ENCODE measurements around the gene TEP1.
A peak's percentile ranks its signal among the peaks of the same experiment; 100 is the strongest.
"Not testable (repeated sequence)": the region's sequence is repeated elsewhere in the genome, so short reads cannot be mapped to it uniquely, and the experiment has no call there.

Gene TEP1

DNA sequence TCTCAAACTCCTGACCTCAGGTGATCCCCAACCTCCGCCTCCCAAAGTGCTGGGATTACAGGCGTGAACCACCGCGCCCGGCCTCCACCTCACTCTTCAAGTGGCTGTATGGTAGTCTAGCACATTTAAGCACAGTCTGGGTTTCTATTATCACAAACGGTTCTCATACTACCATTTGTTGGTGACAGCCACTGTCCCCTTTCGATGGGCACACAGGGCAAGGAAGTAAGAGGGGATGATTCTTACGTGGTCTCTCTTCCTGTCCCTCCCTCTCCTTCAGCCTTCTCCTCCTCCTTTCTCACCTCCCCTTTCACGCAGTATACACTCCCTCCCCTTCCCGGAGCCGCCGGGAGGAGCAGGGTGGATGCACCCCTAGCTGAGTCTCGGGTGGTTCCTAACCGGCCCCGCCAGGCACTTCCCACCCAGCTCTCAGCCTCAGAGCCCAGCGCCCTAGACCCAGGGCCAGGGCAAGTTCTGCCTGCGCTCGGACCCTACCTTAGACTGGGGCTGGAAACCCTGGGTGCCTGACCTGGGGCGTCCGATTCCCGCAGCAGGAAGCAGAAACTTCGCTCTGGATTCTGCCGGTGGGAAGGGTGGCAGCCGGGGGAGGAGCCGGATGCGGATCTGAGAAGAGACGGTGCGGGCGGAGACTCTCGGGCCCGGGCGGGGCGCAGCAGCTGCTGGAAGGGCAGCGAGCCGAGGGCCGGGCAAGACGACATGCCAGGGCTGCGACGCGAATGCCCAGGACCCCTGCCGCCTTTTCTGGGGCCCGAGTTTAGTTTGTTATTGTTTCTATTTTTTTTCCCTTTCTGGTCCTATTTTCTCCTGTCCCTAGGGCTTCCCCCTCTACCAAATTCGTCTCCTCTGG is at the start of gene TEP1:
Gene TEP1, minus strand, starts transcription at position 626 of the 868 bp plus-strand sequence. CDS start 5,062 bp downstream, outside the sequence.
- DNase-seq (ENCODE audit: low read depth in 1 of 2, low spot score in 1 of 2), result peak; percentile 47 to 65

DNA sequence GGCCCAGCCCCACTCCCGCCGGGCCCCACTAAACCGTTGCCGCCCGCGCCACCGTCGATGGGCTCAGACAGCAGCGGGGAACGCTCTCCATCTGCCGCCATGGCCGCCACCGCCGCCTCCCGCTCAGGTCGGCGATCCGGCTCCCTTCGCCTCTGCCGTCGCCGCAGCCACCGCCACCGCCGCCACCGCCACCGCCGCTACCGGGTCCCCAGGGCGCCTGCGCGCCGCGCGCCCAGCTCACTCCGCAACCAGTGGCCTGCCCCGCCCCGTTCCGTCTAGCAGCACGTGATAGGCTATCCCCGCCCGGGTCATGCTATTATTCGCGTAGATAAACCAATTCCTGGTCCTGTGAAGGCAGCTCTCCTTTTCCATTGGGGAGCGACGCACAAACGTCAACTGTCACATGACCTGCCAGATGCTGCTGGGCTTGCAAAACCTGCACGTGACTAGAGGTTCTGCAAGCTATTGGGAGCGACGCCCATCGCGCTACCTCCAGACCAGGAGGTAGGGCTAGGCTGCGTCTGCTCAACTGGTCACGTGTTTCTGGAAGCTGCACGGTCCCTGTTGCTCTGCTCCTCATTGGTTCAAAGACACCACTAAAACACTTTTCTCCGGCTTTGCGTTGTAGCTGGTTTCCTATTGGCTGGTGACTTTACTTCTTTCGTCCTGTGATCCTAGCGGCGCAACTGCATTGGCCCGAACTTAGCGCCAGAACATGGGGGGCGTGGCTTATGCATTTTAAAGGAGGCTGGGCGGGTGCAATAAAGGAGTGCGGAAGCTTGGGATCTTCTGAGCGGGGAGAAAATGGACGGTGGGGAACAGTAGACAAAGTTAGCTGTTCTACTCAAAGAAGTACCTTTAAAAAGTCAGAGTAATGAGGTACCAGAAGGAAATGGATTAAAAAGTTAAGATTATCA is 48.2 kb upstream of the TEP1 start, which contains the start of gene PIP4P1:
Gene PIP4P1, minus strand, starts transcription at position 210 of the 917 bp plus-strand sequence. Its CDS starts 109 bp downstream, at position 101.
- DNase-seq (ENCODE audit: low read depth in 1 of 2, low spot score in 1 of 2), result peak; percentile 93 to 98

DNA sequence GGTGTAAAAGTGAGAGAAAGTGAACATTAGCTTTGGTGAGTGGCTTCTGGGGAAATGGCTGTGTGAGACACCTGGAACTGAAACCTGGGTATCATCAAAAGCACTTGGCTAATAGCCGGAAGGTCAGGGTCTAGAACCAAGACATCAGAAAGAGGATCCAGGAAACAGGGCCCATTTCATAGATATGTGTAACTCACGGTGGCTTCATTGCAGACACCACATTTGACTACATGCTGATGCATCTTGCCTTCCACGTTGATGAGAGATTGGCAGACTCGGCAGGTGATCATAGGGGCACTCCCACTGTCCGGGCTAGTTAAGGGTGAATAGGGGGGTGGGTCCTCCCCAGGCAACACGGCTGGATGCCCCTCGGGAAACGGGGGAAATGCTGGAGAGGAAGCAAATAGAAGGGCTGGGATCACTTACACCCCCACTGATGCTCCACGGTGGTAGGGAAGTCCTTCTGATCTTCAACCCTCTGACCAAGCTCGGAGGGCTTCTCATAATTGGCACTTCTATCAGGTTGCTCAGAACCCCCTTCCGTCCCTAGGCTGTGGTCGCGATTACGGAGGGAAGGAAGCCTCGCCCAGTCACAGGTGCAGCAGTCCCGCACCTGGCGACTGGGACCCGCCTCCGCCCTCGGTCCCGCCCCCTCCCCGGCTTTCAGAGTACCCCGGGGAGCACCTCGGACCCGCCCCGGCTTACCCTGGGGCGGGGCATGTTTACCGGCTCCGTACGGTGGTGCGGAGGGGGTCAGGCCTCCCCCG is 47.3 kb upstream of the TEP1 start:
- peak in 1 of 2 donors; percentile 17 for DNase-seq (ENCODE audit: low read depth in 1 of 2, low spot score in 1 of 2)

DNA sequence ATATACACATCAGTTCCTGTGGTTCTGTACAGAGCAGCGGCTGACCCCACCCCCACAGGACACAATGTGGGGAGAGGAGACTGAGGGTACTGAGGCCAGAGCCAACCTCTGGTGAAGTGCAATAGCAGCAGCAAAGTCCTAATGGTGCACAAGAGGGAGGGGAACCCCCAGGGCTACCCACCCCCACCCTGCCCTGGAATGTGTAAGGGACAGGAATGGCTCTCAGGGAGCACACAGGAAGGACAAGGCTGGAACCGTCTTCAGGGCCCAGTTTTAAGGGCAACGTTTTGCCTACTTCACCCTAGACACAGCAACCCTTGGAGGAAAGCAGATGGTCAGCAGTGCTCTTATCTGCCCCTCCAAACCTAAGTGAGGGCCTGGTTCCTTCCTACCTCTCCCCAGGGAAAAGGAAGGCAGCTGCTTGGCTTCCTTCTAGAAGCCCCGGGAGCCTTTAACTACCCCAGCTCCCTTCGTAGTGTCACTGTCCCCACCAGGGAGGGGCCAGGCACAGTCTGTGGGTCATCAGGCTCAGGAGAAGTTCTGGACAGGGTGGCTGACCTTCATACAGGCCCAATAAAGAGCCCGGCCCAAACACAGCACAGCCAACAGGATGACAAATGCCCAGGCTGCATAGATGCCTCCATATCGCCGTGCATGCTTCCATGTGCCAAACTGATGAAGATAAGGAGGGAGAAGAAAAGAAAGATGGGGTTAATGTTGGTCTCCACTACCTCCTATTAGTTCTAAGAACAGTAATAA is 44.9 kb upstream of the TEP1 start:
- no peak for DNase-seq (ENCODE audit: low read depth in 1 of 2, low spot score in 1 of 2)

DNA sequence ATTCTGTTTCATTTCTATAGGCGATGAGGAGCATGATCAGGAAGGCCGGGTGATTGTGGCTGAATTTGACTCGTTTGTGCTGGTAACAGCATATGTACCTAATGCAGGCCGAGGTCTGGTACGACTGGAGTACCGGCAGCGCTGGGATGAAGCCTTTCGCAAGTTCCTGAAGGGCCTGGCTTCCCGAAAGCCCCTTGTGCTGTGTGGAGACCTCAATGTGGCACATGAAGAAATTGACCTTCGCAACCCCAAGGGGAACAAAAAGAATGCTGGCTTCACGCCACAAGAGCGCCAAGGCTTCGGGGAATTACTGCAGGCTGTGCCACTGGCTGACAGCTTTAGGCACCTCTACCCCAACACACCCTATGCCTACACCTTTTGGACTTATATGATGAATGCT is 43.7 kb upstream of the TEP1 start:
- no peak for DNase-seq (ENCODE audit: low read depth in 1 of 2, low spot score in 1 of 2)

DNA sequence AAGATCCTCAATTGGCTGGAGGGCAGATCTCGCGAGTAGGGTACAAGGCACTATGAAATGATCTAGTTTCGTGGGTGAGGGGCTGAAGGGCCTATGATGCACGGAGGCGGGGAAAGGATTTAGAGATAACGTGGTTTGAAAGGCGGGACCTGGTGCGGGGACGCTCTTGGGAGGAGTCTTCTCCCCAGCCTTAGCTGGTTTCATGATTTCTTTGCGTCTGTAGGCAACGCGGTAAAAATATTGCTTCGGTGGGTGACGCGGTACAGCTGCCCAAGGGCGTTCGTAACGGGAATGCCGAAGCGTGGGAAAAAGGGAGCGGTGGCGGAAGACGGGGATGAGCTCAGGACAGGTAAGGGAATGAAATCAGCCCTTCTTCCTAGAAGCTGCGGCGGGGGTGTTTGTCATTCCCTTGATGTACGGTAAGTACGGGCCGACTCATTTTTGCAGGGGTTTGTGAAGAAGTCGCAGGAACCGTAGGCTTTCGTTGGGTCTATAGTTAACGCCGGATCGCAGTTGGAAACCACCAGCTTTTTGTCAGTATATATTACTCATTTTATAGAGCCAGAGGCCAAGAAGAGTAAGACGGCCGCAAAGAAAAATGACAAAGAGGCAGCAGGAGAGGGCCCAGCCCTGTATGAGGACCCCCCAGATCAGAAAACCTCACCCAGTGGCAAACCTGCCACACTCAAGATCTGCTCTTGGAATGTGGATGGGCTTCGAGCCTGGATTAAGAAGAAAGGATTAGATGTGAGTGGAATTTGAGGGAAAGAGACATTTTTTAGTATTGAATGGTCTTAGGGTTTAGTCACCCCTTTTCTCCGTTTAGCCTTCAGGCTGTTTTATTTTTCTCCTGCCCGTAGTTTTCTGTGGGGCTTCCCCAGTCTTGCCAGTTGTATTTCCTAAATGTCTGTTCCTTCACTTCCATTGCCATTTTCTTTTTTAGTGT is 42.3 kb upstream of the TEP1 start:
- no peak for DNase-seq (ENCODE audit: low read depth in 1 of 2, low spot score in 1 of 2)

DNA sequence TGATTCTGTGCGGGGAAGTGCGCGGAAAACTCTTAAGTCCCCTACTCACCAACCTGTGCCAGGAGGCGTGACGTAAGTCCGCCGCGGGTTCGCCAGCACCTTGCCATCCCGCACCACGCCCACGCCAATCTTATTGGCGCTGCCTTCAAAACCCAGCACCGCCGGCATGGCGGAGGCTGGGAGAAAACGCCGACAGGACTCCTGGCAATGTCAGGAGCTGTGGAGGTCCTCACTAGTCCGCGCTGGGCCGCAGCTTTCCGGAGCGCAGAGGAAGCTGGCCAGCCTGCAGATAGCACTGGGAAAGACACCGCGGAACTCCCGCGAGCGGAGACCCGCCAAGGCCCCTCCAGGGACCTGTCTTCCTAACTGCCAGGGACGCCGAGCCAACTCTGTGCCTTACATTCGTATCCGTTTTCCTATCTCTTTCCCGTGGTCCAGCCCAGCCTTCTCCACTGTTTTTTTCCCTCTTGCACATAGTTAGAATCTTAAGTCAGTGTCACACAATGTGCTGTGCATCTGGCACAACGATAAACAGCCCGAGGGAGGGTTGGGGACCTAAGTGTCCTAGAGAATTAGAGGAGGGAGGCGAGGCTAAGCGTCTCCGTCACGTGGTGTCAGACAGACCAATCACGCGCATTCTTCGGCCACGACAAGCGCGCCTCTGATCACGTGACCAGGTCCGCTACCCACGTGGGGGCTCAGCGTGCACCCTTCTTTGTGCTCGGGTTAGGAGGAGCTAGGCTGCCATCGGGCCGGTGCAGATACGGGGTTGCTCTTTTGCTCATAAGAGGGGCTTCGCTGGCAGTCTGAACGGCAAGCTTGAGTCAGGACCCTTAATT is 41.4 kb upstream of the TEP1 start, which contains the start of the genes APEX1 and OSGEP:
Gene APEX1, plus strand, starts transcription at position 711 of the 839 bp plus-strand sequence. CDS start 420 bp downstream, outside the sequence.
Gene OSGEP, minus strand, starts transcription at position 297 of the 839 bp plus-strand sequence. Its CDS starts 129 bp downstream, at position 168.
- peak; percentile 90 to 98 for DNase-seq (ENCODE audit: low read depth in 1 of 2, low spot score in 1 of 2)

DNA sequence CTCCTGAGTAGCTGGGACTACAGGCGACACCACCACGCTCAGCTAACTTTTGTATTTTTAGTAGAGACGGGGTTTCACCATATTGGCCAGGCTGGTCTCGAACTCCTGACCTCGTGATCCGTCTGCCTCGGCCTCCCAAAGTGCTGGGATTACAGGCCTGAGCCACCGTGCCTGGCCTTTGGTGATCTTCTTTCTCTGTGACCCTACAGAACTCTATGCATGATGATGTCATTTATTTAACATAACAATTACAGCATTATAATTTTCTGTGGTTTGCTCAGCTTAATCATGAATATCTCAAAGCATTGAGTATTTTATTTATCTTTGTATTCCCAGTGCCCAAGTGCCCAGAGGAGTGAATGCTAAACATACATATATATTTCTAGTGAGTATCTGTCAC is 39.5 kb upstream of the TEP1 start:
- not testable (repeated sequence) for DNase-seq (ENCODE audit: low read depth in 1 of 2, low spot score in 1 of 2)

DNA sequence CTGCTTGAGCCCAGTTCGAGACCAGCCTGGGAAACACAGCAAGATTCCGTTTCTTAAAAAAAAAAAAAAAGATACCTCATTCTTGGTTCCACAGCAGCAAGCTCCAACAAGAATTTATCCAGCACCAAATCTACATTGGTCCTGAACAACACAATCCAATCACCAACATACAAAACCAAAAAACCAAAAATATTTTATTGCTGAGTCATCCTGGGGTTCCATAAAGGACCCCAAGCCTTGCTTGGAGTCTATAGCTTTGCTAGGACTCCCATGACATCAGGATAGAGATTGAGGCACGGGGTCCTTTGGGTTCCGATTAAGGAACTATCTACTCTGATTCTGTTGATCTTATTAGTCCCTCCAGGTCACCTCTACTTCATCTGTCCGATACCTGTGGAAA is 33.6 kb upstream of the TEP1 start:
- DNase-seq (ENCODE audit: low read depth in 1 of 2, low spot score in 1 of 2), result no peak

DNA sequence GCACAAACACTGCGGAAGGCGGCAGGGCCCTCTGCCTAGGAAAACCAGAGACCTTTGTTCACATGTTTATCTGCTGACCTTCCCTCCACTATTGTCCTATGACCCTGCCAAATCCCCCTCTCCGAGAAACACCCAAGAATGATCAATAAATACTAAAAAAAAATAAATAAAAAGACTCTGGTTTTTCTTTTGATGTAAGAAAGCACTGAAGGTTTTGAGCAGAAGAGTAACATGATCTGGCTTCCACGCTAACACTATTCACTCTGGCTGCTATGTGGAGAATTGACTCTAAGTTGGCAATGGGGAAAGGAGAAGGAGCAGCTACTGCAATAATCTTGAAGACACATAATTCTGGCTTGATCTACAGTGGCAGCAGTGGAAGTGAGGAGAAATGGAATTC is 30.3 kb upstream of the TEP1 start:
- DNase-seq (ENCODE audit: low read depth in 1 of 2, low spot score in 1 of 2), result not testable (repeated sequence)

DNA sequence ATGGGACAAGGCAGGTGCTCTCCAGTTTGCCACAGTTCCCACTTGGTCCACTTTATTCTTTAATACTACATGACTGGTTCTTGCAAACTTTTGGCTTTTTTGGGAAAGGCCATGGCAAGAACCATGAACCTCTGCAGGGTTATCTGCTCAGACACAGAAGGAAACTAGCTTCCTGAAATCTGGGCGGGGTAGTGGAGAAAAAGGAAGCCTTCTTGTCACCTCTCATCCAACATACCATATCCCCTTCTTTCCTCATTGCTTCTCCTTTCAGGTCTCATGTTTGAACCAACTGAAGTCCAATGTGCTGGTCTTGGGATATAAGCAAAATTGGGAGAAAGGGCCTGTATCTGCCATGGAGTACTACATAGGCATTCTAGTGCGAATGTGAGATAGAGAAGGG is 28.2 kb upstream of the TEP1 start:
- DNase-seq (ENCODE audit: low read depth in 1 of 2, low spot score in 1 of 2), result no peak

DNA sequence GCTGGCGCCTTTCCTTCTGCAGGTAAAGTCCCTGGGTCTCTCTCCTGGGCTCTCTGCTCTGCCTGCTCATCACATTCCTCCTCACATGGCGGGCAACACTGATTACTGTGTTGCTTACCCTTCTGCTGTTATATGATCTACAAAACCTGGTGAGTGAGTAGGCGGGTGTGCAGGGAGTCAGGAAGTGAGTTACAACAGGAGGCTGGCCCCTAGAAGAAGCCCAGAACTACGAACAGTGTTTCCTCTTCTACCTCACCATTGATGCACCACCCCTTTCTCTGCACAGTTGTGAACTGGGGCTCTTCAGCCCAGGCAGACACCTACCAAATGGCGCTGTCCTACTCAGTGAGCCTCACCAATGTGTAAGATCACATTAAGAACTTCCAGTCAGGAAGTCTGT is 27.6 kb upstream of the TEP1 start:
- peak in 1 of 2 donors; percentile 23 for DNase-seq (ENCODE audit: low read depth in 1 of 2, low spot score in 1 of 2)

DNA sequence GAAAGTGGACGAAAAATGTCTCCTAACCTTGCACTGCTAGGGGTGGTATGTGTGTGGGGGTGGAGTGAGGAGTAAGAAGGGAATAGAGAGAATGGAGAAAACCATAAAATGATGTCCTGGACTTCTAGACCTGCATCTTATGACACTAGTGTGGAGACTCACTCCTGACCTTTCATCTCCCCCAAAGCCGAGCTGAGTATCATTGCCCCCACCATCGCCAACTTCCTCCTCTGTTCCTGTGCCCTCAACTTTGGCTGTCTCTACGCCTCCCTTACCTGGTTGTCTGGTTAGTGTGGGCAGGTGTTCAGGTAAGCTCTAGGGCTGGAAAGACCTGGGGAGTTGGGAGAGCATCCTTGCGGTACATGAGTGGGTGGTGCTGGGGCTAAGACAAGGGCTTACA is 27.2 kb upstream of the TEP1 start:
- no peak for DNase-seq (ENCODE audit: low read depth in 1 of 2, low spot score in 1 of 2)

DNA sequence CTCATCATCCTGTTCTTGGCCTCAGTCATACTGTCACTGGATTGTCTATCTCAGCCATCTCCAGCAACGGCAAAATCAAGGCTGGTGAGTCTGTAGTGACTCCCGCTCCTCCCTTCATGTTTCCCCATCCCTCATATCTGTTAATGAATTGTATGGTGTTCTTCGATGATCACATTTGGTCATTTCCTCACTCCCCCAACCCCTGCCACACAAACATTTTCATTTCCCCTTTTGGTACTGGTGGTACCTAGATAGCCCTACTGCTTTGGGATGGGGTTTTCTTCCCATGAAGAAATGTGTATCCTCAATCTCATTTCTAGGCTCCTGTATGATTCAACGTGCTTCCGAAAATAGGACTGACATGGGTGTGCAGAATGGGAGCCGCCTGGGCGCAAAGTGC is 25.4 kb upstream of the TEP1 start:
- DNase-seq (ENCODE audit: low read depth in 1 of 2, low spot score in 1 of 2), result no peak

DNA sequence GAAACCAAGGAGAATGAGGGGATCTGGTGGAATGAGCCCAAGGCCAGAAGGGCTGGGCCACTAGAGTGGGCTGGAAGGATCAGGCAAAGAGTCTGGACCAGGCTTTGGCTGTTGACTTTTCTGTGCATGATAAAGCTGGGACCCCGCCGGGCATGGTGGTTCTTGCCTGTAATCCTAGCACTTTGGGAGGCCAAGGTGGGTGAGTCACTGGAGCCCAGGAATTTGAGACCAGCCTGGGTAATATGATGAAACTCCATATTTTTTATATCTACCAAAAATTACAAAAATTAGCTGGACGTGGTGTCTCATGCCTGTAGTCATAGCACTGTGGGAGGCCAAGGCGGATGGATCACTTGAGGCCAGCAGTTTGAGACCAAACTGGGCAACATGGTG is 23.1 kb upstream of the TEP1 start:
- no peak for DNase-seq (ENCODE audit: low read depth in 1 of 2, low spot score in 1 of 2)

DNA sequence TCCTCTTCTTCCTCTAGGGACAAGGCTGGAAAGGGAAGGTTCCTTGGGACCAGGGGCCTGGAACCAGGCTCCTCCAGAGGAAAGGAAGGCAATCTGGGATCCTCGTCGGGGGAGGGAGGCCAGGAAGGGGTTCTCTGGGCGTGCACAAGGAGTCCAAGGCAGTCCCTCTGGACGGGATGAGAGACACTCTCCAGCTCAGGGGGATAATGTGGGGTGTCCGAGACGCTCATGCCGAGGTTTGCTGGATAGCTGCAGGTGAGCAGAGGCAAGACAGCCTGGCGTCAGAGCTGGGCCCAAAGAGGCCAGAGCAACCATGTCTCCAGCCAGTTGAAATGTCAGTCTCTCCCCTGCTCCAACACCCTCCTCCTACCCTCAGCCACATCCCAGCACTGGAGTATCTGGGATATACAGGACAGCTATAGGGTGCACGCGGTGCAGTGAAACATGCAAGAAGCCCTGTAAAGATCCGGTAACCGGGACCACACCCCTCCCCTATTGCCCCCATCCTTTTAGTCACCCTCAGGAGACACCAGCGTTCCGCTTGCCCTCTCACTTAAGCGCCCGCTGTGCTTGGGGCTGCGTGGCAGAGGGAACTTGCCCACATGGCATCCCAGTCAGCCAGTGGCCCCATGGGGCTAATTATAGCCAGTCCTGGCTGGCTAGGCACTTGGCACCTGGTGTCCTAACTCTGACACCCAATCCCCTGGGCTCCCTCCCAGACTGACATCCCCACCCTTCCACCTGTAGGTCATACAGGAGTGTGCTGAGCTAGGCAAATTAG is 22.5 kb upstream of the TEP1 start, which contains the start of gene KLHL33:
Gene KLHL33, minus strand, starts transcription at position 585 of the 781 bp plus-strand sequence. Its CDS starts 355 bp downstream, at position 230.
- no peak for DNase-seq (ENCODE audit: low read depth in 1 of 2, low spot score in 1 of 2)

Measured in activated CD4-positive, alpha-beta T cell treated with anti-CD3 and anti-CD28 coated beads, Interleukin-2, amount 50 U/mL, for 24 hours (primary cell).